Activated CD8-positive, alpha-beta memory T cell treated with anti-CD3 and anti-CD28 coated beads, Interleukin-2, amount 50 U/mL, for 1 hour (primary cell): ENCODE data around the gene ARHGAP22.
"Not testable (repeated sequence)": the region's sequence is repeated elsewhere in the genome, so short reads cannot be mapped to it uniquely, and the experiment has no call there.

ENCODE experiments used
- DNase-seq: peaks from one replicate; pipeline ENCODE4 v3.0.0-alpha.2; 2020; ENCODE audit errors: extremely low read depth

Gene ARHGAP22

GRCh38 chr10:48604991-48605508 is at the start of gene ARHGAP22:
Gene ARHGAP22 (minus strand): TSS chr10:48605073. CDS start chr10:48604796, 277 bp downstream.
- no peak for DNase-seq

- DNase-seq, result no peak
Measured at GRCh38 chr10:48653944-48654698, 49.2 kb upstream of the ARHGAP22 start.

- DNase-seq, result no peak
Measured at GRCh38 chr10:48653347-48653746, 48.5 kb upstream of the ARHGAP22 start.

- no peak for DNase-seq
Measured at GRCh38 chr10:48652344-48652743, 47.5 kb upstream of the ARHGAP22 start.

- DNase-seq, result no peak
Measured at GRCh38 chr10:48651839-48652238, 47.0 kb upstream of the ARHGAP22 start.

- no peak for DNase-seq
Measured at GRCh38 chr10:48651293-48651692, 46.4 kb upstream of the ARHGAP22 start.

GRCh38 chr10:48649349-48649944 is 44.6 kb upstream of the ARHGAP22 start:
- no peak for DNase-seq

GRCh38 chr10:48648172-48648942 is 43.5 kb upstream of the ARHGAP22 start:
- no peak for DNase-seq

GRCh38 chr10:48647073-48647472 is 42.2 kb upstream of the ARHGAP22 start:
- DNase-seq, result not testable (repeated sequence)

GRCh38 chr10:48645600-48645999 is 40.7 kb upstream of the ARHGAP22 start:
- no peak for DNase-seq

GRCh38 chr10:48641099-48641690 is 36.3 kb upstream of the ARHGAP22 start:
- not testable (repeated sequence) for DNase-seq

GRCh38 chr10:48640326-48640725 is 35.5 kb upstream of the ARHGAP22 start:
- no peak for DNase-seq

- no peak for DNase-seq
Measured at GRCh38 chr10:48639632-48640031, 34.8 kb upstream of the ARHGAP22 start.

- DNase-seq, result no peak
Measured at GRCh38 chr10:48638739-48639527, 34.1 kb upstream of the ARHGAP22 start.

GRCh38 chr10:48638158-48638557 is 33.3 kb upstream of the ARHGAP22 start:
- no peak for DNase-seq

GRCh38 chr10:48636901-48637300 is 32.0 kb upstream of the ARHGAP22 start:
- DNase-seq, result no peak

- no peak for DNase-seq
Measured at GRCh38 chr10:48636231-48636630, 31.4 kb upstream of the ARHGAP22 start.

- DNase-seq, result no peak
Measured at GRCh38 chr10:48634984-48635557, 30.2 kb upstream of the ARHGAP22 start.

GRCh38 chr10:48634198-48634983 is 29.5 kb upstream of the ARHGAP22 start:
- DNase-seq, result no peak
